K562 (cell line): ENCODE data around the gene ENOX2.

ENCODE experiments used
- CEBPB ChIP-seq: fragments of 450-650 bp; IDR thresholded peaks from 2 replicates; pipeline ENCODE4 v1.6.1; 2016; ENCODE audit warnings: missing genetic modification characterization, missing compliant biosample characterization
- CTCF ChIP-seq, 3 experiments: IDR thresholded peaks in 2 of 3; conservative IDR thresholded peaks in 1 of 3; 2 replicates each; pipeline ENCODE4 v1.5.1; 2011 to 2012; ENCODE audit warnings: low read length in 3 of 3, mild to moderate bottlenecking in 3 of 3, control low read depth in 2 of 3, improper control_type of control experiment in 1 of 3, inconsistent platforms in 1 of 3, low read depth in 1 of 3, mixed read lengths in 1 of 3, moderate library complexity in 1 of 3; ENCODE audit not compliant: insufficient read depth in 2 of 3
- DDX20 ChIP-seq: fragments of 450-650 bp; IDR thresholded peaks from 2 replicates; pipeline ENCODE4 v1.6.1; 2016; ENCODE audit warnings: missing genetic modification characterization, low read depth, mild to moderate bottlenecking, missing compliant biosample characterization, moderate library complexity
- E2F8 ChIP-seq: fragments of 450-650 bp; IDR thresholded peaks from 2 replicates; pipeline ENCODE4 v1.7.1; 2018; ENCODE audit warnings: mild to moderate bottlenecking, low read depth; ENCODE audit not compliant: partially characterized antibody
- PCBP2 ChIP-seq: fragments of 200-400 bp; formaldehyde crosslinking; IDR thresholded peaks from 2 replicates; pipeline ENCODE4 v1.6.1; 2018; ENCODE audit warnings: low read length, low read depth, mild to moderate bottlenecking, moderate library complexity; ENCODE audit not compliant: poor library complexity, severe bottlenecking
- POLR2A ChIP-seq: fragments of 450-650 bp; conservative IDR thresholded peaks from 2 replicates; pipeline ENCODE4 v1.6.1; 2016
- POLR2AphosphoS5 ChIP-seq: IDR thresholded peaks from 2 replicates; pipeline ENCODE4 v1.6.1; 2011; ENCODE audit warnings: mild to moderate bottlenecking, low read depth, low read length, moderate library complexity; ENCODE audit not compliant: control insufficient read depth, insufficient read depth
- SIN3A ChIP-seq, 2 experiments: fragments of 150-350 bp in 1 of 2; IDR thresholded peaks; 2 replicates each; pipeline ENCODE4 v1.6.1; 2011 to 2016; ENCODE audit warnings: borderline replicate concordance in 2 of 2, low read depth in 2 of 2, low read length in 2 of 2, mild to moderate bottlenecking in 2 of 2, moderate library complexity in 2 of 2; ENCODE audit not compliant: control insufficient read depth in 1 of 2
- ZFP91 ChIP-seq: sonication (generic); formaldehyde crosslinking; IDR thresholded peaks from 2 replicates; pipeline ENCODE4 v1.8.0; 2022; ENCODE audit warnings: mild to moderate bottlenecking, missing genetic modification reagents

- TF ChIP-seq ZFP91 (CRISPR knock-in tag): no peak
- TF ChIP-seq POLR2A: no peak
- no peak for TF ChIP-seq SIN3A (IDR thresholded peaks at IDR 0.05; ENCODE audit: borderline replicate concordance in 2 of 2, control insufficient read depth in 1 of 2, low read depth in 2 of 2, low read length in 2 of 2)
- TF ChIP-seq PCBP2: no peak
- TF ChIP-seq DDX20: no peak
- no peak for TF ChIP-seq CEBPB
- TF ChIP-seq POLR2AphosphoS5: no peak
- TF ChIP-seq E2F8: no peak
- TF ChIP-seq CTCF (IDR thresholded peaks at IDR 0.05 in 2 of 3, conservative IDR thresholded peaks at IDR 0.05 in 1 of 3; ENCODE audit: insufficient read depth in 2 of 3, low read depth in 1 of 3, low read length in 3 of 3): no peak
Observed at GRCh38 chrX:130834149-130834548, 68.9 kb downstream of the ENOX2 start.
